Measurements from ENCODE around the gene CSNK1D. TPM values are rescaled to one million over a fixed set of nuclear protein-coding genes. Genes with fewer than 3 reads are reported as not detected.
"Not testable (repeated sequence)": the region's sequence is repeated elsewhere in the genome, so short reads cannot be mapped to it uniquely, and the experiment has no call there.

CSNK1D gene
- total RNA-seq, 1 donor from 2014 or later = 127 TPM

DNA sequence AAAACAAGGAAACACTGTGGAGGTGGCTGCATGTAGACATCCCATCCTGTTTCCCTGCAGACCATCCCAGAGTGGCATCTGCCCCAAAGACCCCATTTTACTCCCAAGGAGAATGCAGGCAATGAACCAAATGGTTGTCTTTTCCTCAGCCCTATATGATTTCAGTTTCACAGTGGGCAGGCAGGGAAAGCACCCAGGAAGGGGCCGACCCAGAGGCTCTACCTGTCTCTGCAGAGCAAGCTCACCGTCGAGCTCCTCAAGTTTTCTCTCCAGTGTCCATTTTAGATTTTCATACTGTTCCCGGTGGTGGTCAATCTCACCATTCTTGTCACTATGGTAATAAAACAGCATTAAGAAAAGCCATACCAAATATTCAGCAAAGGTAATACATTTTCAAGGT lies 75.4 kb downstream of the CSNK1D start:
- intact Hi-C loops (cut with micrococcal nuclease) = no loop called here

DNA sequence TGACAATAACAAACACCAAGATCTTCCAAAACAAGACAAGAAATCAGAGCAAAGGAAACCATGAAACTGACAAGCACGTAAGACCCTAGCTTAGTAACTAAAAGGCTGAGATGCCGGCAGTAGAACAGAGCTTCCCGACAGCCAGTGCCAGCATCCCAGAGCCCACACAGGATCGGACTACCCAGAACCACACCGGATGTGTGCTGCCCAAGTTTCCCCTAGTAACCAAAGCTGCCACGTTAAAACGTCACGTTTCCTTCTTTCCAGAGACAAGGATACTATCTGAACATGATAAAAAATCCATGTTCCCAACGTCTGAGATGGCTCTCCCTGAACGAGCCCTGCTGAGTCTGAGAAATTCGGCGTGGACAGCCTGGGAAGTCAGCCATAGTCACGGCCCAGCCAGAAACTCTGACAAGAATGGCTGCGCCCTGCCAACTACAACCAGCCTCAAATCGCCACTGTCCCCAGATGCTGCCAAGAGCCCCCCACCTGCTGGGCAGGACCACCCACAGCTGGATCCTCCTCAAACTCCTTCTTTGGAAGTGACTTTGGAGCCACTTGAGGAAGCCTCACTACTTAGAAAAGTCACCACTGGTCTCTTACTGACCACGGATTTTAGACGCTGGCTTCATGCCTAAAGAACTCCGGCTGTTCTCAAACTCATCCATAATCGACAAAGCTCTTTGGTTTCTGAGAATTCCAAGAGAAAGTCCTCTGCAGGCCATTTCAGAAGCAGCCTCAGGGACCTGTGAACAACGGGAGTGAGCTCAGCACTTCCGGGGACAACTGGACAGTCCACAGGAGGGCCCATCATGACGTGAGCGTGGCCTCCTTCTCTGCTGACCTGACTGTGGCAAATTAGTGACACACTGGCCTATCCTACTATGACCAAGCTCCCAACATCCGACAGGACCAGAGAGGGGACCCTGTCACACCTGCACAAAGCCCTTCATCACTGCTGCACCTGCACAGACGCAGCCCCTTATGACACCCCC lies 77.5 kb downstream of the CSNK1D start:
- intact Hi-C loops (cut with micrococcal nuclease) = no loop called here

DNA sequence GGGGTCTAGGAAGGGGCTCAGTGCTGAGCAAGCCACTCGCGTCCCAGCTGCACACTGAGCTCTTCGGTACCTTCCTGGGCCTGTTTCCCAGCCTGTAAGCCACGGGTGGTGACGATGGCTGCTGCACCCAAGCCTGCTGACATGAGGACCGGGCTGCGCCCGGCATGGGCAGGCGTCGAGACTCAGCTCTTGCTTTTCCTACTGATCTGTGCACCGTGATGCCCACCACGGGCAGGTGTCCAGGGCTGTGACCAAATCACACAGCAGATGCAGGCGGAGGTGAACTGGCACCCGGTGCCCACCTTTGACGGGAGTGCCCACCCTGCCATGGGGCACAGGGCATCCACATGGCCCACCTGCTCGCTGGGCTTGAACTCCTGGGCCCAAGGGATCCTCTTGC lies 78.7 kb downstream of the CSNK1D start:
- intact Hi-C loops (cut with micrococcal nuclease) = no loop called here

DNA sequence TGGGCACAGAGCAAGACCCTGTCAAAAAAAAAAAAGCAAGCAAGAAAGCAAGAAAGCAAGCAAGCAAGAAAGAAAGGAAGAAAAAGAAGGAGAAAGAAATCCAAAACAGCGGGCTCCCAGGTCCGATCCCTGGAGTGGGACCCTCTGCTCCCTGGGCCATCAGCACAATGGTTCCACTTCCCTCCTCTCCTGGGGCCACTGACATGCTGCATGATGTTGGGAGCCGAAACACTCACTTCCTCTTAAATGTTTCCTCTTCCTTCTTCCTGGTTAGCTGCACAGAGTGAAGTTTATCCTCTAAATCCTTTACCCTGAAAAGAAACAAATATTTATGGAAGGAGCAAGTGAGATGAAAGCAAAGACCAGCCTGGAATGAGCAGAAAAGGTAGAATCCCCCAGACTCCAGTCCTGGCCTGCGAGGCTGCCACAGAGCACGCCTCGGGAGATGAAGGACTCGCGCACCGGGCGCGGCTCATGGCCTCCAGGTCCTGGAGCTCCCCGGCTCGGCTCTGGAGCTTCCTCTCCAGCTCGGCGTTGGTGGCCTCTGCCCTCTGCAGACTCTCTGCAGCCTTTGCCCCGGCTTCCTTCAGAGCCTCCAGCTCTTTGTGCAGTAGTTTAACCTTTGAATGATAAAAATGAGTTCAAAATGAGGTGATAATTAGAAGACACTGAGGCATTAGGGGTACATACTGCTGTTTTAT lies 79.8 kb downstream of the CSNK1D start:
- intact Hi-C loops (cut with micrococcal nuclease) = no loop called here

DNA sequence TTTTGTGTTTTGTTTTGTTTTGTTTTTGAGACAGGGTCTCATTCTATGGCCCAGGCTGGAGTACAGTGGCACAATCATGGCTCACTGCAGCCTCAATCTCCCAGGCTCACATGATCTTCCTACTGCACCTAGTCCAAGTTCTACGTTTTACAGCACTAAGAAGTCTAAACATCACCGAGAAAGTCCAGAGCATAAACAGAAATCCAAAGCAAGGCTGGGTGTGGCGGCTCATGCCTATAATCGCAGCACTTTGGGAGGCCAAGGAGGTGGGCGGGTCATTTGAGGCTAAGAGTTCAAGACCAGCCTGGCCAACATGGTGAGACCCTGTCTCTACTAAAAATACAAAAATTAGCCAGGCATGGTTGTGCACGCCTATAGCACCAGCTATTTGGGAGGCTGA lies 80.5 kb downstream of the CSNK1D start:
- intact Hi-C loops (cut with micrococcal nuclease) = not testable (repeated sequence)

Other genes starting within 250 kb of the CSNK1D start
- 10.0 and 12.3 TPM in 2 replicates for gene RAC3, start 242.0 kb downstream of the CSNK1D start, total RNA-seq
- 118 and 124 TPM in 2 replicates for gene DCXR, start 236.0 kb downstream of the CSNK1D start, total RNA-seq
- 20.8 and 20.9 TPM in 2 replicates for gene RFNG, start 221.9 kb downstream of the CSNK1D start, total RNA-seq
- 86.4 and 87.5 TPM in 2 replicates for gene GPS1, start 221.8 kb downstream of the CSNK1D start, total RNA-seq
- gene DUS1L, start 207.9 kb downstream of the CSNK1D start, total RNA-seq = 113 and 129 TPM in 2 replicates
- 175 and 181 TPM in 2 replicates for gene FASN, start 175.5 kb downstream of the CSNK1D start, total RNA-seq
- gene CCDC57, start 60.9 kb downstream of the CSNK1D start, total RNA-seq = 59.0 and 60.1 TPM in 2 replicates
- 109 and 115 TPM in 2 replicates for gene SLC16A3, start 44.7 kb downstream of the CSNK1D start, total RNA-seq
- 184 and 198 TPM in 2 replicates for gene CD7, start 43.9 kb upstream of the CSNK1D start, total RNA-seq
- 3.4 and 4.0 TPM in 2 replicates for gene SECTM1, start 60.1 kb upstream of the CSNK1D start, total RNA-seq
- gene TEX19, start 85.5 kb upstream of the CSNK1D start, total RNA-seq = 0.09 and 0.14 TPM in 2 replicates
- 0.16 TPM in 1 of 2 replicates, not detected in the other for gene UTS2R, start 98.1 kb upstream of the CSNK1D start, total RNA-seq
- 47.3 and 51.1 TPM in 2 replicates for gene HEXD, start 144.6 kb upstream of the CSNK1D start, total RNA-seq
- 25.5 and 26.6 TPM in 2 replicates for gene OGFOD3, start 144.9 kb upstream of the CSNK1D start, total RNA-seq
- gene CYBC1, start 177.1 kb upstream of the CSNK1D start, total RNA-seq = 297 and 304 TPM in 2 replicates
- 109 and 110 TPM in 2 replicates for gene NARF, start 185.0 kb upstream of the CSNK1D start, total RNA-seq
- gene FOXK2, start 246.0 kb upstream of the CSNK1D start, total RNA-seq = 66.3 and 71.1 TPM in 2 replicates